DMS53 treated with DMSO at 0.1 percent for 48 hours (cell line): ENCODE results near the gene ARHGAP30.
A peak's percentile ranks its signal among the peaks of the same experiment; 100 is the strongest.
"Not testable (repeated sequence)": the region's sequence is repeated elsewhere in the genome, so short reads cannot be mapped to it uniquely, and the experiment has no call there.

Source experiments
- DNase-seq: peaks from one replicate; lab custom pipeline; 2025; ENCODE audit not compliant: unreplicated experiment; lab: John Stamatoyannopoulos, UW

Gene ARHGAP30

GRCh38 chr1:161073474-161074121 is 3.9 kb upstream of the ARHGAP30 start:
- no peak for DNase-seq

- DNase-seq, result no peak
Measured at GRCh38 chr1:161072751-161073449, 3.2 kb upstream of the ARHGAP30 start.

GRCh38 chr1:161071886-161072371 is 2.2 kb upstream of the ARHGAP30 start:
- peak; percentile 41 for DNase-seq

- DNase-seq, result no peak
Measured at GRCh38 chr1:161070761-161071160, 1.1 kb upstream of the ARHGAP30 start.

- DNase-seq, result no peak
Measured at GRCh38 chr1:161069241-161069640, 450 bp downstream of the ARHGAP30 start.

GRCh38 chr1:161068306-161069234 is 1.1 kb downstream of the ARHGAP30 start:
- DNase-seq, result no peak

GRCh38 chr1:161066694-161067093 is 3.0 kb downstream of the ARHGAP30 start:
- DNase-seq, result no peak

- DNase-seq, result not testable (repeated sequence)
Measured at GRCh38 chr1:161065681-161066080, 4.0 kb downstream of the ARHGAP30 start.

- not testable (repeated sequence) for DNase-seq
Measured at GRCh38 chr1:161063936-161064335, 5.8 kb downstream of the ARHGAP30 start.

GRCh38 chr1:161061419-161061818 is 8.3 kb downstream of the ARHGAP30 start:
- DNase-seq, result no peak

GRCh38 chr1:161059293-161059692 is 10.4 kb downstream of the ARHGAP30 start:
- DNase-seq, result no peak

GRCh38 chr1:161054805-161055204 is 14.9 kb downstream of the ARHGAP30 start:
- DNase-seq, result no peak

- DNase-seq, result no peak
Measured at GRCh38 chr1:161054232-161054631, 15.5 kb downstream of the ARHGAP30 start.

GRCh38 chr1:161052899-161053298 is 16.8 kb downstream of the ARHGAP30 start:
- DNase-seq, result no peak

GRCh38 chr1:161051219-161051618 is 18.5 kb downstream of the ARHGAP30 start:
- no peak for DNase-seq

- DNase-seq, result no peak
Measured at GRCh38 chr1:161048949-161049722, 20.6 kb downstream of the ARHGAP30 start.

GRCh38 chr1:161047436-161048420 is 22.0 kb downstream of the ARHGAP30 start:
- DNase-seq, result no peak

GRCh38 chr1:161046605-161047228 is 23.0 kb downstream of the ARHGAP30 start:
- DNase-seq, result no peak
